Bronchus fibroblast of lung (primary cell): ENCODE data around the gene INHBB. TPM values are rescaled to one million over a fixed set of nuclear protein-coding genes. Genes with fewer than 3 reads are reported as not detected.

ENCODE experiments used
- total RNA-seq: library from RNA; depleted of rRNA; stranded (reverse); fragments of >200 nt; gene quantifications from 2 replicates; pipeline ENCODE4 v1.2.3, GENCODE V29; 2015

The INHBB gene
- not detected in 2 replicates for total RNA-seq

DNA sequence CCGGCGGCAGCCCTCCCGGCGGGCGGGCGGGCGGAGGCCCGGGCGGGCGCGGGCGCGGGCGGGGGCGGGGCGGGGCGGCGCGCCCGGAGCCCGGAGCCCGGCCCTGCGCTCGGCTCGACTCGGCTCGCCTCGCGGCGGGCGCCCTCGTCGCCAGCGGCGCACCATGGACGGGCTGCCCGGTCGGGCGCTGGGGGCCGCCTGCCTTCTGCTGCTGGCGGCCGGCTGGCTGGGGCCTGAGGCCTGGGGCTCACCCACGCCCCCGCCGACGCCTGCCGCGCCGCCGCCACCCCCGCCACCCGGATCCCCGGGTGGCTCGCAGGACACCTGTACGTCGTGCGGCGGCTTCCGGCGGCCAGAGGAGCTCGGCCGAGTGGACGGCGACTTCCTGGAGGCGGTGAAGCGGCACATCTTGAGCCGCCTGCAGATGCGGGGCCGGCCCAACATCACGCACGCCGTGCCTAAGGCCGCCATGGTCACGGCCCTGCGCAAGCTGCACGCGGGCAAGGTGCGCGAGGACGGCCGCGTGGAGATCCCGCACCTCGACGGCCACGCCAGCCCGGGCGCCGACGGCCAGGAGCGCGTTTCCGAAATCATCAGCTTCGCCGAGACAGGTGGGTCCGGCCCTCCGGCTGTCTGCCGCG lies at the start of gene INHBB:
INHBB (plus strand) TSS at position 111 of the 641 bp plus-strand sequence; CDS start at position 164, 53 bp downstream.

Other genes with a start within 250 kb of the INHBB start
- gene TMEM185B, start 122.7 kb upstream of the INHBB start, total RNA-seq = 25.1 and 29.4 TPM in 2 replicates
- gene RALB, start 93.3 kb upstream of the INHBB start, total RNA-seq = 33.9 and 39.3 TPM in 2 replicates